Measurements from ENCODE around the gene VRK2.

The VRK2 gene

DNA sequence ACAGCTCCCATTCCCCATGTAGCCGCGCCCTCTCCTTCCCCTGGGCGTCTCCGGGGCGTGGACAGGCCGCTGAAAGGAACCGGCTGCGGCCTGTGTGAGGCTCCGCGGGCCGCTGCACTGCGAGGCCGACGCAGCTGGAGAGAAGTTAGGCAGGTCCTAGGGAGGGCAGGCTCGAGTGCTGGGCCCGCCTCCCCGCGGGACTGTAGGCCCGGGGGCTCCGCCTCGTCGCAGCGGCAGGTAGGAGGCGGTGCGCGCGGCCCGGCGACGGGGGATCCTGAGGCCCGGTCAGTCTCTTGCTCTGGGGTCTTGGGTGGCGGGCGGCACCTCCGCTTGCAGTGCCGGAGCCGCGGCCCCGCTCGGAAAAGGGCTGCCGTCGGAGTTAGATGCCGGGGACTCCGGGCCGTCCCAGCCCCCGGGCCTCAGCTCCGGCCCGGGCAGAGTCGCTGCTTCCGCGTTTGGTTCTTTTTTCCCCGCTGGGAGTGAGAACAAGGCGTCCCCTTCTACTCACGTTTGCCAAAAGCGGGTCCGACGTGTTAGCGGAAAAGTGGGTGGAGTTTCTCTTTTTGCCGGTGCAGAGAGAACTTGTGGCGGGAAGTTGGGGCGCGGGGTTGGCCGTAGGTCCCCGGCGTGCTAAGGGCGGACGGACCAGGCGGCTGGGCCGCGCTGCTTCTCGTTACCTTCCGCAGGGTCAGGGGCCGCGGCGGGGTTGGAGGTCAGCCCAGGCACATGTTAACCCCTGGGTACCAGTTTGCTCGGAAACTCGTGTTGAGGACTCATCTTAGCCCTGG lies at the start of gene VRK2:
VRK2 (plus strand) TSS at position 222 of the 788 bp plus-strand sequence. CDS start 2,026 bp downstream, outside the sequence.
- DNase-seq: peak; percentile 86

DNA sequence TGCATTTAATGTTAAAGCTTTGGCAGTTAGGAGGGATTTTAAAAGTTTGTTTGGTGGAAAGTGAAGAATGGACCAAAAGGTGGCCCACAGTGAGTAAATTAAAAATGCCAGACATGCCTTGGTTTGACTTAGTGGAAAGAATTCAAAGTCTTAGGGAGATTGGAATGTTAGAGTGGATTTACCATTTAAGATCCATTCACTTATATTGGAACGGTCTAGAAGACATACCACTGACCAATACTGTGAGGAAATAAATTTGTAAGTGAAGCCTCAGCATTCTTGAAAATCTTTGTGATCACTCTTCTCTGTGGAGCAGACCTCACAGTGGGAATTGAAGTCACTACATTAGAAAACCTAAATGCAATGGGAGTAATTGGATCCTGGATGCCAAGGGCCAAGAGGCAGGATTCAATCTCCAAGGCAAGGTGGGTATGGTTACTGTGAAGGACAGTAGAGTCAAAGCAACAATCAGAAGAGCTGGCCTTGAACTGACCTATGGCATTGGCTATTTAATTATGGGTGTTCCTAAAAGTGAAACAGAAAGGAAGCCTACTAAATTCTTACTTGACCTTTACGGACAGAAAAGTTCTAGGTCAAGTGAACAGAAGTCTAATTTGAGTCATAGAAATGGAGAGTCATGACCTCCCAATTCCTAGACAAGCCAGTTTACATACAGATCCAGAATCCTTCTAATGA lies 40.2 kb upstream of the VRK2 start:
- DNase-seq: no peak

DNA sequence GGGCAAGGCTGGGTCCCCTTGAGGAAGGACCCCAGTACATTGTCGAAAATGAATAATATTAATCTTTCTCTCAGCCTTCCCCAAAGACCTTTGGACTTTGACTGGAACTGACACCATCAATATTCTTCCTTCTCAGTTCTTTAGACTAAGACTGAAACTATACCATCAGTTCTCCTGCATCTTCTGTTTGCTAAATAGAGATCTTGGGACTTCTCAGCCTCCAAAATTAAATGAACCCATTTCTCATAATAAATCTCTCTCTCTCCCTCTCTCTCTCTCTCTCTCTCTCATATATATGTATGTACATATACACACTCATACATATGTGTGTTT lies 39.7 kb upstream of the VRK2 start:
- DNase-seq: no peak

DNA sequence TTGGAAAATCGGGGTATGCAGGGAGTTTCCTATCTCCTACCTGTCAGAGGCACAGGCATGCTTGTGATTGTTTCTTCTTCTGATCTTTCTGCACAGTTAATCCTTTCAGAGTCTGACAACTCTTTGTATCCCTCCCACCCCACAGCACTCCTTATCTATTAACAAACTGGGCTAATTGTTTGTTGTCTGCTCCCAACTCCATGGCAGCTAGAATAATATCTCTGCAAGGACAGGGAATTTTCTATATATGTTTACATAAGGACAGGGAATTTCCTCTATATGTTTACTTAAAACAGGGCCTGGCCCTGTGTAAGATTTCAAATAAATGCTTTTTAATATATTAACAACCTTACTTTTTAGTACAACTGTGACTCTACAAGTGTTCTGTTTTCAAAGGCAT lies 36.0 kb upstream of the VRK2 start:
- no peak for DNase-seq

DNA sequence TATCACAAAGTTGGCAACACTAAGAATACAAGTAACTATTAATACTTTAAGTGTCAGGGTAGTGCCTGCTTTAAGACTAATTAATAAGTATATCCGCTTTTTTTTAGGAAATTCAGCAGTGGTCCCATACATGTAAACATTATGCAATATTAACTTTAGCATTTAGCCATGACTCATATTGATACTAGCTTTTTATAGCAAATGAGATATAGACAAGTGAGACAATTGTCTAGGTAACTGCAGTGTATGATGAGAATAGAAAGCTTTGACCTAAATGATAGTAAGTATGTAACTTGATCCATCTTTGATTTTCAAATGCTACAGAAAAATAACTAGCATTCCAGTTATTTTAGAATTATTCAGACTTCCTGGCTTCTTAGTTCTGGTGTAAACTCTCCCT lies 27.4 kb upstream of the VRK2 start:
- DNase-seq: no peak

DNA sequence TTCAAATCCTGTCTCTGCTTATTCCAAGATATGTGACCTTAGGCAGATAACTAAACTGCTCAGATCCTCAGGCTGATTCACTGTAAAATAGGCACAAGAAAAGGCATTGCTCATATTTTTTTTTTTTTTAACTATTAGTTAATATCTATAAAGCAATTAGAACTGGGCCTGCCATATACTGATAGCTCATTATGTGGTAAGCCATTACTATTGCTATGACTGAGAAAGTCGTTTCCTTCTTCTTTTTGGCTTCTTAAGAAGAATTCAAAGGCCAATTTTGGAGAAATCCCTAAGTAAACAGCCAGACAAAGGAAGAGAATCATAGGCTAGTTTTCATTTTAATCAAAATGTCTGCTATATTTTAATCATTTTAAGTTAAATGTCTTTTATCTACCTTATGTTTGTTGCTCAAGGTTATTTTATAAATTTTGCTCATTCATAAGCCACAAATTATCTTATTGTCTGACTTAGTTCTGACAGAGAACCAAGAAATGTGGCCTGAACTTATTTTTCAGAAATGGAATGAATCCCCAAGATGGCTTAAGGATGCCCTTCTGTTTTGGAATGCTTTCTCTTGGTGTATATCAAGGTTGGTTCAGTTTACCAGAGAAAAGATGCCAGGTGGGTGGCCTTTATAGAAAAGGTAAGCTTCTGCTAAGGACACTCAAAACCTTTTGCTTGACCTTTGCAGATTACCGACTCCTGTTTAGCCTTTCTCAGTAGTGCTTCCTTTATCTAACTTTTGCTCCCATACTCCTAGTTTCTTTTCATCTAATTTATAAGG lies 21.3 kb upstream of the VRK2 start:
- no peak for DNase-seq

DNA sequence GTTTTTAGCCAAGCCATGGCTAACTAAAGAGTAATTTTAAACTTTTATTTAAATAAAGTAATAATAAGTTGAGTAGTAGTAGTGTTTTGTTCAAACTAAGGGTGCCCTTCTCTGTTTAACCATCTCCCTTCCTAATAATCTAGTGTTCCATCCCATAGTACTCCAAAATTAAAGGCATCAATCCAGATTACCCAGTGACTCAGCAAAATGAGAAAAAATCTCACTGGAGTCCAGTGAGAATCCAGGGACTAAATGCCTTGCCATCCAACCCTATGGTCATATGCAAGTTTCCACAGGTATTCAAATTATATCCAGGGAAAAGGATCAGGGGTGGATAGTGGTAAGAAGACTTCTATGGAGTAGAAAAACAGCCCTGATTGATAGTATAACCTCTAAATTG lies 19.6 kb upstream of the VRK2 start:
- no peak for DNase-seq

DNA sequence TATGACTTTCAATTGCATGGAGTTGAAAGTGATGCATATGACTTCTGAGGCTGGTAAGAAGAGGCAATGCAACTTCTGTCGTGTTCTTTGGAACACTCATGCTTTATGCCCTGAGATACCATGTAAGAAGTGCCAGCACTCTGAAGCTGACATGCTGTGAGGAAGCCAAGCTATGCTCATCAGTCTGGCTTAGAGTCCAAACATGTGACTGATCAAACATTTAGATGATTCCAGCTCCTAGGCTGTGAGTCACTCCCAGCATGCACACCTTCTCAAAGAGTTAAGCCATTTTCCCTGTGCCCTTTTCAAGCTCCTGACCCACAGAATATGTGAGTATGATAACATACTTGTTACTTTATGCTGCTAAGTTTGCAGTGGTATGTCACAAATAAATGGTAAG lies 15.8 kb upstream of the VRK2 start:
- no peak for DNase-seq

DNA sequence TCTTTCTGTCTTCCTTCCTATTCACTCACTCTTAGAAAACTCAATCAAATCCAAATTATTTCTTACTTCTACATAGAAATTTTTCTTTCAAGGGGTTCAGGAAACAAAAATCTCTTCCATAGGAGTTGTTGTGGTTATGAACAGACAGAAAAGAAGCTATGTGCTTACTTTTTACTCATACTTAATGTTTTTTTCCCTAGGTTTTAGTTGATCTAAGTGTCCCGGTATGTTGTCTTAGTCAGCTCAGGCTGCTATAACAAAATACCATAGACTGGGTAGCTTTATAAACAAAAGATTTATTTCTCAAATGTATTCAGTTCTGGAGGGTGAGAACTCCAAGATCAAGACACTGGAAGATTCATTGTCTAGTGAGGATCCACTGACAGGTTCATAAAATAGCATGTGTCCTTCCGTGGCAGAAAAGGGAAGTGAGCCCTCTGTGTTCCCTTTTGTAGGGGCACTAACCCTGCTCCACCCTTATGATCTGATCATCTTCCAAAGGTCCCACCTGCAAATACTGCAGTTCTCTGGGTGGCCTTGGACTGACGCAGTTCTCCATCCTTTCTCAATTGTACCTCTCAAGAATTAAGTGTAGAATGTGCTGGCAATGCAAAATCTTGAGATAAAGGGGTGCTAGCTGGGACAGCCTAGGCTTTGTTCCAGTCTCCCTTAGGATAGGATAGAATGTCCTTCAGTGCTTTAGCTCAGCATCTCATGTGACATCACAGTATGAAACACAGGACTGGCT lies 14.4 kb upstream of the VRK2 start:
- peak; percentile 26 for DNase-seq

DNA sequence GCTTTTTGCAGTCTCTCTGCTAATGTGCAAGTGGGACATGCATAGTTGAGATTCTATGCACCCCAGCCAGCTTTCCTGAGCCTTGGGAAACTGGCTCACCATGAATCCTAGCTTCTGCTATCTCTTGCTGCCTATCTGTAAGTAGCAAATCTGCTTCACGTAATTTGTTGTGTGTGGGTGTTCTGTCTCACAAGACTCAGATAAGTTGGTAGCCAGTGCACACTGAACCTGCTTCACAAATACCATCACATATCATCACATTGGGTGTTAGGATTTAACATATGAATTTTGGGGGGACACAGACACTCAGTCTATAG lies 13.9 kb upstream of the VRK2 start:
- no peak for DNase-seq

DNA sequence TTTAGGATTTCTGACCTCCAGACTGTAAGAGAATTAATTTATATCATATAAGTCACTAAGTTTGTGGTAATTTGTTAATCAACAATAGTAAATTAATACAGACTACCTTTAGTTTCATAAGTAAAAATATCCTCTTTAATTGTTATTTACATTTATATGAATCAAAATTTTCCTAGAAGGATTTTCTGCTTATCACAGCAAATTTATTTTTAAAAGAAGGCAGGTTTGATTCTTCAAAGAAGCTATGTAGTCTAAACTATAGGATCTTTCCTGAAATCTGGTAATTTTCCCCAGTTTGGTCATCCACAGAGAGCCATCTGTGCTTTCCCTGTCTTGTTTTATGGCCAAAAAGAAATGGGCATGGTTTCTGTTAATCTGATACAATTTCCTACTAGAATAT lies 13.1 kb upstream of the VRK2 start:
- DNase-seq: no peak

DNA sequence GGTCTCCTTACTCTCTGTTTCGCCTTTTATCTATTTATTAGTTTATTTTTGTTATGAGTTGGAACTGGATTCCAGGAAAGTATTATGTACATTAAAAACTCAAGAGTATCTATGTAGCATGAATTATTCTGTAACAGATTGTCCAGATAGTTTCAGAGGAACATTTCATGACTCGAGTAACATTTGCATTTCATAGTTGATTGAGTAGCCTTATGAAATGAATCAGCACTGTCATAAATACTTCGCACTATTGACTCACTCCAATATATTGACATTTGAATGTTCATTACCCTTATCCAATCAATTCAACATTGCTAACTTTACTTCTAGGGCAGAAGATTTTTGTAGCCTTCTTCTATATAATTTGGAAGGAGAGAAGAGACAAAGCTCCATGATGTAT lies 11.3 kb upstream of the VRK2 start:
- DNase-seq: no peak

DNA sequence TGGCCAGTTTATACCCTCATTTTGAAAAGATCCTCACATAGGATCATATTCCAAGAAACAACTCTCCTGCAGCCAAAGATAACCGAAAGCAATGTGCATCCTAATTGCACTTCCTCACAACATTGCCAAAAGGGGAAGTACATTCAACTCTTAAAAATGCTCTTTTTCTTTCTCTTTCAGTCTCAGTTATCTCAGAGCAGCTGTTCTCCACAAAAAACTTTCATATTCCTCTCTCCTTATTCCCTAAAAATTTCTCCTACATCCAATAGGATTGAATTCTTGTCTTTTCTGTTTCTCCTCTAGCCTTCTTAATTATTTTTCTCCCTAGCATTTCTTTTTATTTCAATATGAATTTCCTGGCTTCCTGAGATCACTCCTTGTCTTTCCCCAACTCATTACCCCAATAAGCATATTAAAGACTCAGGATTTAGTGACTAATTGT lies 7.4 kb upstream of the VRK2 start:
- DNase-seq: no peak

DNA sequence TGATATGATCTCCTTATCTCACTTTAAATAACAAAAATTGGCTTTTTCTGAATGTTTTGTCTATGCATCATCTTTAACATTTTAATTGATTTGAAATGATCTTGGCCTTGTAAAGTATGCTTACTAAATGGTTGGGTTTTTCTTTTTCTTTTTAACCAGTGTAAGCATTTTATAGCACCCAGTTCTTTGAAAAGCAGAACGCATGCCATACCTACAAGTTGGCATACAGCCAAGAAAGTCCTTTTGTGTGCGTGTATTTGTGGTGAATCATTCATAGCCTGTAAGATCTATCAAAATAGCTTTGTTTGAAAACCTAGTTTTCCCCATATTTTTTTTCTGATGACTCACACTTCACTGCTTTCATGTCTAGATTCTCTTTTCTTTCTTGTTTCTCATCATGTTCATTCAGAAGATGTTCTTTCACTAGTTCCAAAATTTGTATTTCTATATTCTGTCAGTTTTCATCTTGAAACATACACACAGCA lies 4.1 kb upstream of the VRK2 start:
- no peak for DNase-seq

DNA sequence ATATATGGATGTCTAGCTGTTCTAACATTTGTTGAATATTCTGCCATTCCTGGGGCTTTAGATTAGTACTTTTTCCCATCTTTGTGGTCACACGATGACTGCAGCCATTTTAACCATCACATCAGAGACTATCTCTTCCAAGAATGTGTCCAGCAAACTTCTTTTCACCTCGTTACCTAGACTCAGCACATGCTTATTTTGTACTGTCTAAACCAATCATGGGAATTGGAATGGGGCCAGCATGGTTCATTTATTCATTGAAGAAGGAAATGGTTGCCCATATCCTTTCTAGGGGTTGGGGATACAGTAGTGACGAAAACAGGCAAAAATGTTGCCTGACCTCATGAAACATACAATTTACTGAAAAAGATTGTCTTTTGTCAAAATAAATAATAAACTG lies 2.5 kb upstream of the VRK2 start:
- no peak for DNase-seq

DNA sequence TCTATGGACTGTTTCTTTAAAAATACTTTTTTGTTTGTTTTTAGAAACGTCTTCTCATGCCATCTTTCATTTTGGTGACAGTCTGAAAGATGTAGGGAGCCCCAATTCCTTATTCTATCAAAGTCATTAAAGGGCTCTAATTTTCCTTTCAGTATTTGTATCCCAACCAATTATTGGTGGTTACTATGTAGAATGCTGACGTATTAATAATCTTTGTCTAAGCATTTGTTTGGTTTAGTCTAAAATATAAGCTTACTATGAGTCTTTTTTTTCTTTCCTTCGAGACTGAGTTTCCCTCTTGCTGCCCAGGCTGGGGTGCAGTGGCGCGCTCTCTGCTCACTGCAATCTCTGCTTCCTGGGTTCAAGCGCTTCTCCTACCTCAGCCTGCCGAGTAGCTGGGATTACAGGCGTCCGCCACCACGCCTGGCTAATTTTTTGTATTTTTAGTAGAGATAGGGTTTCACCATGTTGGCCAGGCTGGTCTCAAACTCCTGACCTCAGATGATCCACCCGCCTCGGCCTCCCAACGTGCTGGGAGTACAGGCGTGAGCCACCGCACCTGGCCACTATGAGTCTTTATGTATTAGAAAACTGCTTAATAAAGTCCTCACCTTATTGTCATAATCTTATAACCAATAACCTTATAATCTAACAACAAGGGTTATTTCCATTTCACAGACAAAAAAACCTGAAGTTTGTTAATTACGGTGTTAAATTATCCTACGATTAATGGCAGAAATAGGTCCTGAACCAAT lies 849 bp upstream of the VRK2 start:
- no peak for DNase-seq

DNA sequence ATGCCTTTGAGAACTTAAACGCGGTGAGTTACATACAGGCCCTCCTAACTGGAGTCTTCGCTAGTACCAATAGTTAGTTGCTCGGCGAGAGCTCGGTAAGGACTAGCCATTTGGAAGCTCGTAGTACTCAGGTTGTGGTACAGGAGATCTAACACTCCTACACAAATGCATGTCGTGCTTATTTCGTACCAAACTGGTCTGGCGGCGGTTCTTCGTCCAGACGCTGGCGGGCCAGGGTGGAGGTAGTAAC lies 346 bp upstream of the VRK2 start:
- no peak for DNase-seq

DNA sequence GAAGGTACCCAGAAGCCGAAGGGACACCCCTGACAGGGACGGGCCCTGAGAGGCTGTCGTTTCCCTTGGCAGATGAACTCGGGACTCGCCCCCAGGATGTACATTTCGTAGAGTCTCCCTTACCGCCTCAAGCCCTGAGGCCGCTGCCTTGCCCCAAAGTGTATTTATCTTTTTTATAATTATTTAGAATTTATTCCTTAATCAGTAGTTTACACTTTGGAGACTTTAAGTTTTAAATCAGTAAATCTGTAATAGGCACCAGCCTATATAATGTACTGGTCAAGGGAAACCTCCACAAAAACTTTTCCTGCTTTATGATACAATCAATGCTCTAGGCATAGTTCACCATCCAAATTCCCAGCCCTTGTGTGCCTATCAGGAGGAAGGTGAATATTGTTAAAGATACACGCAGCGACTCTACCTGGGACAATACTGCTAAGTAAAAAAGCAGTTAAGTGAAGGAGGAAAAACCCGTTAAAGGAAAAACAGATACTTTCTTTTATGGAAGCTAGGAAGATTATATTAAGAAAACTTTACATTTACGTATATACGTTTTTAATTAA lies 848 bp downstream of the VRK2 start:
- DNase-seq: no peak

DNA sequence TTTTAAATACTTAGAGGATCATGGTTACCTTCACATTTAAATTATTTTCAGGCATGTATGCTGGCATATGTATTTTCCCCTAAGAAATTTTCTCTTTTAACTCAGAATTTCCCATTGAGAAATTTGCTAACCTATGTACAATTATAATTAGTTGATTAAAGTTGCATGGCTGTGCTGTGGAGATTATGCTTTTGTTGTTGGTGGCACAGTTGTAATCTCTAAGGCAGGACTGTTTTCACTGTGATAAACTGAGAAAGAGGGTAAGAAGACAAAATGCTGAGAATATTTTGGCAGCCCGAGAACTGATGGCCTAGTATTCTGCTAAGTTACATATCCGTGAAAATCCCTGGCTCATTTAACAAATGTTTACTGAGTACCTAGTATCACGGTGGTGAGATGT lies 1.4 kb downstream of the VRK2 start:
- DNase-seq: no peak

DNA sequence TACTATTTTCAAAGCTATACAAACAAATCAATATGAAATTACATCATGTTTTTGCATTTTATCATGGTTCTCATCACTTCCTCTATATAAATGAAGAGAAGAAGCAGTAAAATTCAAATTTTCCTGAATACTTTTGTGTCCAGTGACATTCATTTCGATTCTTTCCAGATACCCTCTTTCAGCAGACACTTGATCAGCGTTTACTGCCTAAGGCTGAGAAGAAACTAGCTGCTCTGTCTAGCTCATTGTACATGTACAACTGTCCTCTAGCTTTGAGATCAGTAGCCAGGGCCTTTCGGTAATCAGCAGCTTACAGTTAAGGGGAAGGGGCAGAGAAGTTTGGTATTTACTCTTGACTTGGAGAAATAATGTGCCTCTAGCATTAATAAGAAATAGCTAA lies 4.8 kb downstream of the VRK2 start:
- no peak for DNase-seq

DNA sequence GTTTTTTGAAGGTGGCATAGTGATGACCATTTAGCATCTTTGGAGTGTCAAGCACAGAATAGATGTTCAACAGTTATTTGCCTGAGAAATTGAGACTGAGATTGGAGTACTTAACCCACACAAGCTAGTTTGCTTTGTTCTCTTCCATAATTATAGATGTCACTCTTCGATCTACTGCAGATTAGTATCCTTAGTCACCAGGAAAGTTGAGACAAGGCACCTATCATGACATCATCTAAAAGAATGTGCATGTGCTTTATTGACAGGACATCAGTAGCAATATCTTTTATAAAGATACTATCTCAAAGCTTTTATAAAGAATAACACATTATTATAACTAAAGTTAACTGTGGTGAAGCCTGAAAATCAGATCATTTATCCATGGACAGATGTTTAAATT lies 6.4 kb downstream of the VRK2 start:
- no peak for DNase-seq

DNA sequence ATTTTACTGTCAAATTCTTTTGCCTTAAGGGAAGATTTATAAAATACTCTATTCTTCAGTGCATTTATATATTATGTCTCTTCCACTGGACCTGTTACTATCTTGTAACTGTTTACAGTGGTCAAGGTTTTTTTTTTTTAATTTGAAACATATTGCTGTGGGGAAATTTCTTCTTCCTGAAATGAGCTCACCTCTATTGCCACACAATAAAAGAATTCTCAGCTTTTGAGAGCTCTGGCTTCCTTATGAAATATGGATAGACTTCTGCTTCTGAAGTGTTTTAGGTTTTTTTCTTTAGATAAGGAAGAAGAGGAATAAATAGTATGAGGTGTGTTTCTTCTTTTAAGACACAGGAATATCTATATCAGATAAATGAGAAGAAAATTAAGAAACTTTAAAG lies 7.7 kb downstream of the VRK2 start:
- no peak for DNase-seq

Measured in CD4-positive, alpha-beta T cell treated with Interleukin-15 for 1 hour (primary cell).